ENCODE measurements around the gene INSC. TPM values are rescaled to one million over a fixed set of nuclear protein-coding genes. Genes with fewer than 3 reads are reported as not detected.

Gene INSC
- polyA plus RNA-seq, 1 donor from 2014 or later, result 0.31 TPM

GRCh38 chr11:15178214-15178613, 63.5 kb downstream of the INSC start:
- Mint-ChIP-seq H3K4me1 (no peaks in the 10 kb centered on the region), H3K9me3 (no peaks in the 10 kb centered on the region), H3K27me3 (peaks cover 7% of the 10 kb centered on the region), H3K4me3 (no peak overlapping the region), H3K27ac (no peak overlapping the region), H3K36me3 (peaks cover 1% of the 10 kb centered on the region)

- H3K9me3 Mint-ChIP-seq, result no peaks in the 10 kb centered on the region
- H3K4me3 Mint-ChIP-seq, result no peak overlapping the region
- no peaks in the 10 kb centered on the region for H3K4me1 Mint-ChIP-seq
- no peak overlapping the region for H3K27ac Mint-ChIP-seq
- H3K27me3 Mint-ChIP-seq, result peaks cover 7% of the 10 kb centered on the region
- peaks cover 1% of the 10 kb centered on the region for H3K36me3 Mint-ChIP-seq
Observed at GRCh38 chr11:15179167-15179566, 64.4 kb downstream of the INSC start.

GRCh38 chr11:15180212-15180792, 65.6 kb downstream of the INSC start:
- Mint-ChIP-seq H3K4me1 (no peaks in the 10 kb centered on the region), H3K27me3 (peaks cover 7% of the 10 kb centered on the region), H3K27ac (no peak overlapping the region), H3K36me3 (peaks cover 1% of the 10 kb centered on the region), H3K9me3 (no peaks in the 10 kb centered on the region), H3K4me3 (no peak overlapping the region)

DNA sequence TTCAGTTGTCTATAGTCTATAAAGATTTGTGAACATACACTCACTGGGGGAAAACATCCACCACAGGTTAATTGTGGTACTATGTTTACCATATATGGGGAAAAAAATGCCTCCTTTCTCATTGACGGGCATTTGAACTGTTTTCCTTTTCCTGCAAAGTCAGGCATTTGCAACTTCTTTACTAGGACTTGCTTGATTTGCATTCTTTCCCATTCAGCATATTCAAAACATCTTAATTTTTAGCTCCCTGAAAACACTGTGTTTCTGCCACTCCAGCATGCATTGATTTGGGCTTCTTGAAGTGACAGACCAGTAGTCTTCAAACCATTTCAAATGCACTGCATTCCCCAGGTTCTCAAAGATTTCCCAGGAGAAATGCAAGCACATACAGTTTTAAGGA, 67.6 kb downstream of the INSC start:
- no peak overlapping the region for H3K27ac Mint-ChIP-seq
- no peaks in the 10 kb centered on the region for H3K9me3 Mint-ChIP-seq
- no peak overlapping the region for H3K4me3 Mint-ChIP-seq
- peaks cover 4% of the 10 kb centered on the region for H3K27me3 Mint-ChIP-seq
- H3K4me1 Mint-ChIP-seq, result no peaks in the 10 kb centered on the region
- H3K36me3 Mint-ChIP-seq, result no peaks in the 10 kb centered on the region

DNA sequence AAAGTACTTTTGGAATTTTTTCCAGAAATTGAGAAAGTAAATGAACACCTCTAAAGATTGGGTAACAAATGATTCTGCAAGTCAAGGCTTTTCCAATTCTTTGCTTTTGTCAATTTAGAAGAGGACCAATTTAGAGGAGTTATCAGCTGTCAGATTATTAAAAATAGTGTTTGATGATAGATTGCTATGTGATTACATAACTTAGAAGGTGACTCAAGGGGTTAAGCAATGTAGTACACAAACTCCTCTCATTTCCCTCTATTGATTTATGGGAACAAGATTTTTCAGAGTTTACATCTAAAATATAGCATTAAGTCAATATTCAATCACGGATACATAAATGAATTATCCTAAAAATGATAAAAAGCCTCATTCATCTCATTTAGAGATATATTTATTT, 70.3 kb downstream of the INSC start:
- Mint-ChIP-seq H3K27me3 (no peaks in the 10 kb centered on the region), H3K9me3 (no peaks in the 10 kb centered on the region), H3K36me3 (no peaks in the 10 kb centered on the region), H3K4me1 (no peaks in the 10 kb centered on the region), H3K4me3 (no peak overlapping the region), H3K27ac (no peak overlapping the region)

GRCh38 chr11:15186146-15186545, 71.4 kb downstream of the INSC start:
- H3K9me3 Mint-ChIP-seq, result no peaks in the 10 kb centered on the region
- no peak overlapping the region for H3K27ac Mint-ChIP-seq
- no peaks in the 10 kb centered on the region for H3K27me3 Mint-ChIP-seq
- no peaks in the 10 kb centered on the region for H3K4me1 Mint-ChIP-seq
- H3K4me3 Mint-ChIP-seq, result no peak overlapping the region
- no peaks in the 10 kb centered on the region for H3K36me3 Mint-ChIP-seq

- H3K4me1 Mint-ChIP-seq, result no peaks in the 10 kb centered on the region
- no peak overlapping the region for H3K4me3 Mint-ChIP-seq
- H3K27me3 Mint-ChIP-seq, result no peaks in the 10 kb centered on the region
- peaks cover 0 to 4% (median 0%) of the 10 kb centered on the region in 3 donors for H3K9me3 Mint-ChIP-seq
- no peaks in the 10 kb centered on the region for H3K36me3 Mint-ChIP-seq
- no peak overlapping the region for H3K27ac Mint-ChIP-seq
Observed at GRCh38 chr11:15189189-15189588, 74.5 kb downstream of the INSC start.

DNA sequence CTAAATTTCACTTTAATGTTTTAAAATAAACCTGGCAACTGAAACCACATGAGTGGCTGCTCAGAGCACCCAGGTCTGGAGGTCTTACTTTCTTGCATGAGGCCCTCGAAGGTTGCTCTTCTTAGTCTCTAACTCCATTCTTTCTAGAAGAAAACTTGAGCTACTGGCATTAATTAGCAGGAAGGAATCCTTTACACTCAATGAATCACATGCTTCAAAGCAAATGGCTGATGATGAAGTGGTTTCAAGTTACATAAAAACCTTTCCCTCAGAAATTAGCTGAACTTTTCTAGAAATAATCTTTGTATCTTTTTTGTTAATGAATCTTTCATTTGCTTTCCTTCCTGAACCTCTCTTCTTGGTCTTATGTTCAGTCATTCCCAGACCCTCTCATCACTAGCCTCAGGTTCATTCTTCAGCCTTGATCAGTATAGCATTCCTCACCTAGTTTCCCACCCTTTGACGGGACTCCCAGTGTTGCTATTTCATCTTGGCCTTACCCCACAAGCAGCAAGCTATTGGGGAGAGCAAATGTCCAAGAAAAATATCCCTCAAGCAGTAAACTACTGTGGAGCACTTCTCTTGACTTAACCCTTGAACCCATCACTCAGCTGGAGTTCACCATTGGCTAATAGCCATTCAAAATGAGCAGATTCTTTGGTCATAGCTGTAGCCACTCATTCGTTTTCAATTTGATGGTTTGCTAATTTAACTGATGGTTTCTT, 75.1 kb downstream of the INSC start:
- H3K4me3 Mint-ChIP-seq, result no peak overlapping the region
- no peaks in the 10 kb centered on the region for H3K27me3 Mint-ChIP-seq
- H3K4me1 Mint-ChIP-seq, result no peaks in the 10 kb centered on the region
- no peak overlapping the region for H3K27ac Mint-ChIP-seq
- no peaks in the 10 kb centered on the region for H3K36me3 Mint-ChIP-seq
- H3K9me3 Mint-ChIP-seq, result peaks cover 0 to 4% (median 0%) of the 10 kb centered on the region in 3 donors

DNA sequence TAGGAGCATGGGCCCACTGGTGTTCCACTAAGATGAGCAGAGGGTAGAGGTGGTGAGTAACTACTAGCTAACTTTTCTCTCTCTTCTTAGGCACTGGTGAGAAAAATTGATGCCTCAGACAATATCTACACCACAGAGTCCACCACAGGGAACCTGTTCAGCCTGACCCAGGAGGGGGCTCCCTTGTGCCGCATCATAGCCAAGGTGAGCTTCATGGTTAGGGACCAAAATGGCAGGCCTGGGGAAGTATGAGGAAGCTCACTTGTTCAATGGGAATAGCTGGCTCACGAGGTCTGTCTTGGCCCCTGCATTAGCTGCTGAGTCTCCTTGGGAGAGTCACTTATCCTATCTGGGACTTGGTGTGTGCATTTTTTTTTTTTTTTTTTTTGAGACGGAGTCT, 75.9 kb downstream of the INSC start:
- Mint-ChIP-seq H3K4me1 (no peaks in the 10 kb centered on the region), H3K36me3 (no peaks in the 10 kb centered on the region), H3K27me3 (no peaks in the 10 kb centered on the region), H3K27ac (no peak overlapping the region), H3K9me3 (peaks cover 0 to 4% (median 0%) of the 10 kb centered on the region in 3 donors), H3K4me3 (no peak overlapping the region)

DNA sequence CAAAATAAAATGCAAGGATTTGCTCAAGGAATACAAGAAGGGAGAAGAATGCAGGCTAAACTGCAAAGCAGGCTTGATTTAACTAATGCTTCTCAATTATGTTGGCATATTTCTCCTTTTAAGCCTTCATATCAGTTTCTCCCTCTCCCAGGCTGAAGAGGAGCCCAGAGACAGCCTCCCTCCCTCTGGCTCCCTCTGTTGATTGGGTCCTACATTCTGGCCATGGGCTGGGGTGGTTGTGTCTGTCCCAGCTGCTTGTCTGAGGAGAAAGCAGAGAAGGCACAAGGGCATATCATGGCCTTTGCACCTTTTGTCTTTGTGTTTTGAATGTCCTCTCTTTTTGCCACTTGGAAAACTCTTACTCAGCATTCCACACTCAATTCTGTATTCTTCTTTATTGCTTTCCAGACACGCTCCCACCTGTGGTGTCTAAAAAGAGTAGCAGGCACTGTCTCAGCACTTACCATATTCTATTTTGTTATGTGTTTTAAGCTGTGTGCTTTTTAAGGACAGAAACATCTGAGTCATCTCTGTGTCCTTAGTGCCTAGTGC, 77.4 kb downstream of the INSC start:
- H3K27ac Mint-ChIP-seq, result no peak overlapping the region
- no peaks in the 10 kb centered on the region for H3K27me3 Mint-ChIP-seq
- H3K4me1 Mint-ChIP-seq, result peaks cover 0 to 3% (median 2%) of the 10 kb centered on the region in 3 donors
- H3K9me3 Mint-ChIP-seq, result peaks cover 0 to 4% (median 0%) of the 10 kb centered on the region in 3 donors
- H3K4me3 Mint-ChIP-seq, result no peak overlapping the region
- no peaks in the 10 kb centered on the region for H3K36me3 Mint-ChIP-seq

DNA sequence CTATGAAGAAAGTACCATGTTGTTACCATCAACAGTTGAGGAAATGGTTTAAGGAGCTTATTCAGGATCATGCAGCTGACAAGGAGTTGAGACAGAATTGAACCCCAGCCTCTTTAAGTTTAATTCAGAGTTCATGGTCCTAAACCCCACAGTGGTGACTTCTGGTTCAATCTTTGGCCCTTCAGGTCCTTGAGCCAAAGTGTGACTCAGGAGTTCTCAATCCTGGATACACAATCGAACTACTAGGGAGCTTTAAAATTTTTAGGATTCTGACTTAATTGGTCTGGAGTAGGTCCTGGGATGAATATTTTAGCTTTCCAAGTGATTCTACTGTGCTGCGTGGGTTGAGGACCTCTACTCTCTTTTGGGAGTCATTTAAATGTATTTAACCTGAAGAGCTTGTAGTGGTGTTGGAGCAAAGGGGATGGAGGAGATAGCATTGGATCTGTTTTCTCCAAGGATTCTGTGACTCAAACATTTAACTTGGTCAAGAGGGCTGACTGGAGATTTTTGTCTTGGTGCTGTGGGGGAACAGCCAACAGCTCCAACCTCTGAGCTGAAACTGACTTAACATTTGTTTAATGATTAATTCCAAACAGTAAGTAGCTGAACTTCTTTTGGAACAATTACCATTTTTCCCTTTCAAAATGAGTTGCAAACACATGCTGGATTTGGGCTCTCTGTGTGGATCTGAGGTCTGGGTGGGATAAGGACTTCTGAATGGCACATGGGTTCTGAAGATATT, 80.1 kb downstream of the INSC start:
- Mint-ChIP-seq H3K27me3 (peaks cover 2% of the 10 kb centered on the region), H3K27ac (no peak overlapping the region), H3K9me3 (peaks cover 0 to 4% (median 0%) of the 10 kb centered on the region in 3 donors), H3K4me3 (no peak overlapping the region), H3K4me1 (peaks cover 0 to 3% (median 2%) of the 10 kb centered on the region in 3 donors), H3K36me3 (no peaks in the 10 kb centered on the region)

- H3K27me3 Mint-ChIP-seq, result peaks cover 3% of the 10 kb centered on the region
- no peak overlapping the region for H3K27ac Mint-ChIP-seq
- peaks cover 0 to 4% (median 0%) of the 10 kb centered on the region in 3 donors for H3K9me3 Mint-ChIP-seq
- no peaks in the 10 kb centered on the region for H3K36me3 Mint-ChIP-seq
- peak overlapping the region in 1 of 4 donors; percentile 9 for H3K4me3 Mint-ChIP-seq
- H3K4me1 Mint-ChIP-seq, result peaks cover 0 to 3% (median 2%) of the 10 kb centered on the region in 3 donors
Observed at GRCh38 chr11:15195454-15196200, 80.9 kb downstream of the INSC start.

GRCh38 chr11:15196704-15197103, 82.0 kb downstream of the INSC start:
- Mint-ChIP-seq H3K27ac (no peak overlapping the region), H3K36me3 (no peaks in the 10 kb centered on the region)

DNA sequence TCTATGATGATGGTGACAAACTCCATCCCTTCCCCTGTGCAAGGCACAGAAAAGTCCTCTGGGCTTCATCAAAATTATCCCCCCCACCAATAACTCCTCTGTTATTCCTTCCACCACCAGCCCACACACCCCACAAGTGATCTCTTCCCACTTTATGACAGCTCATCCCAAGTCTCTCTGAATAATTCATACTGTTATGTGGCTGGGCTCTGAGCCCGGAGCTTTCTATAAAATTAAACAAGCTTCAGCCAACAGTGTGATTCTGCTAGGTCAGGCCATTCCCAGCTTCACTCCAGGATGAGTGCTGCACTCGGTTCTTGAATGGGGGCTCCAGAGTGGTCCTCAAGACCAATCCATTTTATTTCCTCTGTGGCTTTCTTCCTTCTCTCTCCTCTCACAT, 83.0 kb downstream of the INSC start:
- Mint-ChIP-seq H3K4me3 (no peak overlapping the region), H3K9me3 (peaks cover 0 to 4% (median 0%) of the 10 kb centered on the region in 3 donors), H3K36me3 (no peaks in the 10 kb centered on the region), H3K27me3 (peaks cover 3% of the 10 kb centered on the region), H3K4me1 (peaks cover 0 to 3% (median 2%) of the 10 kb centered on the region in 3 donors), H3K27ac (no peak overlapping the region)

More at GRCh38 chr11:15196704-15197103, 82.0 kb downstream of the INSC start:
- peaks cover 0 to 4% (median 0%) of the 10 kb centered on the region in 3 donors for H3K9me3 Mint-ChIP-seq
- peaks cover 3% of the 10 kb centered on the region for H3K27me3 Mint-ChIP-seq
- H3K4me3 Mint-ChIP-seq, result no peak overlapping the region
- H3K4me1 Mint-ChIP-seq, result peaks cover 0 to 3% (median 2%) of the 10 kb centered on the region in 3 donors

Measured in IgD-negative memory B cell (primary cell).